ENCODE data around the gene TDRD9. TPM values are rescaled to one million over a fixed set of nuclear protein-coding genes. Genes with fewer than 3 reads are reported as not detected.

TDRD9 gene
- total RNA-seq, 1 experiment from 2014 or later = not detected

GRCh38 chr14:104085889-104086201 lies 157.6 kb downstream of the TDRD9 start:
- Histone ChIP-seq H3K36me3 (ENCODE audit: control insufficient read depth, insufficient read depth, low read length) (no peaks in the 10 kb centered on the region), H3K4me3 (ENCODE audit: low read depth in 2 of 2, low read length in 2 of 2) (no peak overlapping the region), H3K9me3 (ENCODE audit: control insufficient read depth, insufficient read depth, low read depth, low read length) (no peaks in the 10 kb centered on the region), H3K27ac (ENCODE audit: low read length) (no peak overlapping the region), H3K4me1 (ENCODE audit: control insufficient read depth, insufficient read depth, low read length) (no peaks in the 10 kb centered on the region), H3K27me3 (ENCODE audit: control insufficient read depth, insufficient read depth, low read length) (no peaks in the 10 kb centered on the region)
- BruUV-seq (replicated peaks) = no TSS peak
- ChIA-PET CTCF (no interaction called here), POLR2A (no interaction called here)
- ATAC-seq (no peak), DNase-seq (ENCODE audit: low read depth, low spot score) (no peak)
- intact Hi-C loops (cut with micrococcal nuclease; ENCODE audit: unreplicated experiment) (no loop called here), in situ Hi-C loops (cut with HindIII; ENCODE audit: low pct_unique_long_range_greater_than_20kb, low sequenced_read_pairs) (no loop called here)
- TF ChIP-seq SIN3A (IDR thresholded peaks at IDR 0.05; ENCODE audit: borderline replicate concordance, insufficient read depth, low read depth, low read length) (no peak), CTCF (IDR thresholded peaks at IDR 0.05) (no peak), TCF7L2 (IDR thresholded peaks at IDR 0.05; ENCODE audit: low read depth, low read length) (no peak), POLR2AphosphoS5 (IDR thresholded peaks at IDR 0.05; ENCODE audit: low read depth, low read length) (no peak)
- TF ChIP-seq, protein P1, sequence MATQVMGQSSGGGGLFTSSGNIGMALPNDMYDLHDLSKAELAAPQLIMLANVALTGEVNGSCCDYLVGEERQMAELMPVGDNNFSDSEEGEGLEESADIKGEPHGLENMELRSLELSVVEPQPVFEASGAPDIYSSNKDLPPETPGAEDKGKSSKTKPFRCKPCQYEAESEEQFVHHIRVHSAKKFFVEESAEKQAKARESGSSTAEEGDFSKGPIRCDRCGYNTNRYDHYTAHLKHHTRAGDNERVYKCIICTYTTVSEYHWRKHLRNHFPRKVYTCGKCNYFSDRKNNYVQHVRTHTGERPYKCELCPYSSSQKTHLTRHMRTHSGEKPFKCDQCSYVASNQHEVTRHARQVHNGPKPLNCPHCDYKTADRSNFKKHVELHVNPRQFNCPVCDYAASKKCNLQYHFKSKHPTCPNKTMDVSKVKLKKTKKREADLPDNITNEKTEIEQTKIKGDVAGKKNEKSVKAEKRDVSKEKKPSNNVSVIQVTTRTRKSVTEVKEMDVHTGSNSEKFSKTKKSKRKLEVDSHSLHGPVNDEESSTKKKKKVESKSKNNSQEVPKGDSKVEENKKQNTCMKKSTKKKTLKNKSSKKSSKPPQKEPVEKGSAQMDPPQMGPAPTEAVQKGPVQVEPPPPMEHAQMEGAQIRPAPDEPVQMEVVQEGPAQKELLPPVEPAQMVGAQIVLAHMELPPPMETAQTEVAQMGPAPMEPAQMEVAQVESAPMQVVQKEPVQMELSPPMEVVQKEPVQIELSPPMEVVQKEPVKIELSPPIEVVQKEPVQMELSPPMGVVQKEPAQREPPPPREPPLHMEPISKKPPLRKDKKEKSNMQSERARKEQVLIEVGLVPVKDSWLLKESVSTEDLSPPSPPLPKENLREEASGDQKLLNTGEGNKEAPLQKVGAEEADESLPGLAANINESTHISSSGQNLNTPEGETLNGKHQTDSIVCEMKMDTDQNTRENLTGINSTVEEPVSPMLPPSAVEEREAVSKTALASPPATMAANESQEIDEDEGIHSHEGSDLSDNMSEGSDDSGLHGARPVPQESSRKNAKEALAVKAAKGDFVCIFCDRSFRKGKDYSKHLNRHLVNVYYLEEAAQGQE (IDR thresholded peaks at IDR 0.05; ENCODE audit: insufficient read depth in 1 of 2, low read depth in 2 of 2, low read length in 1 of 2) = no peak

- no peak for DNase-seq (ENCODE audit: low read depth, low spot score)
- H3K4me1 ChIP-seq (ENCODE audit: control insufficient read depth, insufficient read depth, low read length) = no peaks in the 10 kb centered on the region
- ChIA-PET CTCF (no interaction called here), POLR2A (no interaction called here)
- no peak for ATAC-seq
- H3K27me3 ChIP-seq (ENCODE audit: control insufficient read depth, insufficient read depth, low read length) = no peaks in the 10 kb centered on the region
- TF ChIP-seq TCF7L2 (IDR thresholded peaks at IDR 0.05; ENCODE audit: low read depth, low read length) (no peak), SIN3A (IDR thresholded peaks at IDR 0.05; ENCODE audit: borderline replicate concordance, insufficient read depth, low read depth, low read length) (no peak), POLR2AphosphoS5 (IDR thresholded peaks at IDR 0.05; ENCODE audit: low read depth, low read length) (no peak), CTCF (IDR thresholded peaks at IDR 0.05) (no peak)
- TF ChIP-seq, protein P1 (IDR thresholded peaks at IDR 0.05; ENCODE audit: insufficient read depth in 1 of 2, low read depth in 2 of 2, low read length in 1 of 2) = no peak
- in situ Hi-C loops (cut with HindIII; ENCODE audit: low pct_unique_long_range_greater_than_20kb, low sequenced_read_pairs) = no loop called here
- H3K36me3 ChIP-seq (ENCODE audit: control insufficient read depth, insufficient read depth, low read length) = no peaks in the 10 kb centered on the region
- no peak overlapping the region for H3K27ac ChIP-seq (ENCODE audit: low read length)
- H3K4me3 ChIP-seq (ENCODE audit: low read depth in 2 of 2, low read length in 2 of 2) = no peak overlapping the region
- H3K9me3 ChIP-seq (ENCODE audit: control insufficient read depth, insufficient read depth, low read depth, low read length) = no peaks in the 10 kb centered on the region
- intact Hi-C loops (cut with micrococcal nuclease; ENCODE audit: unreplicated experiment) = no loop called here
- BruUV-seq (replicated peaks) = no TSS peak
These were observed 158.0 kb downstream of the TDRD9 start for GRCh38 chr14:104086210-104086660.

Data from Panc1 (cell line).